Left cardiac atrium (tissue), 4 donors: ENCODE results near the gene NUDT8. TPM values are rescaled to one million over a fixed set of nuclear protein-coding genes. Genes with fewer than 3 reads are reported as not detected.
"Not testable (repeated sequence)": the region's sequence is repeated elsewhere in the genome, so short reads cannot be mapped to it uniquely, and the experiment has no call there.

Experiments used
- ATAC-seq, 2 donors: fragments of 200-7000 bp; cut with Tn5 transposase; one replicate each; pipeline ENCODE4 v1.9.1; 2020; ENCODE audit warnings: mild to moderate bottlenecking in 2 of 2, moderate library complexity in 2 of 2
- DNase-seq: peaks from one replicate; pipeline ENCODE4 v3.0.0-alpha.2; 2020
- intact Hi-C, 2 donors: fragments of 100-400 bp; cut with DNase I; formaldehyde crosslinking; loops; one replicate each; pipeline versions ENCODE4 v1.14.1 to v1.15.1; 2022 to 2023
- total RNA-seq, 2 donors: library from RNA; stranded (reverse); fragmentation: NEBNext Ultra II Directional; extraction: Animal tissue kit (Norgen Biotek cat#: 25700); gene quantifications; one replicate each; pipeline ENCODE4 v1.2.1, GENCODE V29; 2021
- donor health status: DM: no; HTN: yes; CAD: no.
- donor health status: DM: no; HTN: yes; CAD: no; lungs with severe emphysema.
- donor health status: DM: yes; HTN: yes; CAD: no.
- donor health status: Dilated cardiomyopathy.

NUDT8 gene
- total RNA-seq, 2 donors from 2014 or later = 60.1 to 61.7 TPM

- ATAC-seq (peak; percentile 33 to 58), DNase-seq (no peak)
These were observed 23.6 kb downstream of the NUDT8 start for GRCh38 chr11:67606093-67606491.

DNA sequence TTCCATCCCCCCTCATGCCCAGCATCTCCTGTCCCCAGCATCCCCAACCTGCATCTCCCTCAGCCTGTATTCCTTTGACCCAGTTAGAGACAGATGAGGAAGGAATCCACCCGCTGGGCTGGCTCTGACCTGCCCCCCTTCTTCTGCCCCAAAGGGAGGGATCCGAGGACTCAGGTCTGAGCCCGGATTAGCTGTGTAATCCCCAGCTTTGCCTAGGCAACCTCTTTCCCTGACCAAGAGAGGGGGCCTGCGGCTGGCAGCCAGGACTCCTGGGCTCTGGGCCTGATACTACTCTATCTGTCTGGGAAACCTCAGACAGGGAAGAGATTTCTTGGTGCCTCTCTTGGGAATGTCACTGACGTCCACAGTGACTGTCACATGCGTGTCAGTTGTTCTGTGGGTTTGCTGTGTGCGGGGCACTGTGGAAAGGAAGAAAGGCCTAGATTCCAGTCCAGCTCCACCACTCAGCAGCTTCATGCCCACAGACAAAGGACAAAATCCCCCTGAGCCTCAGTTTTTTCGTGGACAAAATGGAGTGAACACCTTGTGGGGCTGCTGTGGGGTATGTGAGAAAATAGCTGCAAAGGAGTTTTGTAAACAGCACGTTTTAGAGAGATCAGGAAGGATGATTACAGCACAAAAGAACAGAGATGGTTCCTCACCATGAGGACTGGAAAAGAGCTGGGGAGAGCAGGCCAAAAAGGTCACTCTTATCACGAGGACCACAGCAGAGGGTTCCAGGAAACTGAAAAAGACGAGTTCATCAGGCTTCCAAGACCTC lies 24.3 kb downstream of the NUDT8 start:
- intact Hi-C loops = no loop called here
- no peak for ATAC-seq
- DNase-seq = no peak

More at GRCh38 chr11:67606093-67606491, 23.6 kb downstream of the NUDT8 start:
- intact Hi-C loops = no loop called here

GRCh38 chr11:67604815-67605214 lies 24.9 kb downstream of the NUDT8 start:
- ATAC-seq (no peak), DNase-seq (no peak)
- intact Hi-C loops = no loop called here

- ATAC-seq, intact Hi-C loops, DNase-seq: not testable (repeated sequence)
These were observed 25.6 kb downstream of the NUDT8 start for GRCh38 chr11:67604119-67604518.

DNA sequence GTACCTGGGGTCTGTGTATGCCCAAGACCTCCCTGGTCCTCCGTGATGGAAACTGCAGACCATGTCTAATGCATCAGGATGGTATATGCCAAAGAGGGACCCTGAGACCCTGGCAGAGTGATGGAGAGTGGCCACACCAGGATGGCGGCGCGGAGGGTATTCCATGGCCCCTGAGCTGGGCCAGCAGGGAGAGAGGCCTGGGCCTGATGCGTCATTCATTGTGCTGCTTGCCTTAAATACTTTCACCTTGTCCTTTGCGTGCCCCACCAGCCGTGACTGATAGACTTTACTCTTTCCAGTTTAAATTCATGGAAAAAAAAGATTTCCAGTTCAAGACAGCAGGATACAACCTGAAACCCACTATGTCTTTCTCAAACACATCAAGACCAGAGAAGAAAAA lies 28.6 kb downstream of the NUDT8 start:
- intact Hi-C loops = no loop called here
- ATAC-seq = no peak
- DNase-seq = no peak

DNA sequence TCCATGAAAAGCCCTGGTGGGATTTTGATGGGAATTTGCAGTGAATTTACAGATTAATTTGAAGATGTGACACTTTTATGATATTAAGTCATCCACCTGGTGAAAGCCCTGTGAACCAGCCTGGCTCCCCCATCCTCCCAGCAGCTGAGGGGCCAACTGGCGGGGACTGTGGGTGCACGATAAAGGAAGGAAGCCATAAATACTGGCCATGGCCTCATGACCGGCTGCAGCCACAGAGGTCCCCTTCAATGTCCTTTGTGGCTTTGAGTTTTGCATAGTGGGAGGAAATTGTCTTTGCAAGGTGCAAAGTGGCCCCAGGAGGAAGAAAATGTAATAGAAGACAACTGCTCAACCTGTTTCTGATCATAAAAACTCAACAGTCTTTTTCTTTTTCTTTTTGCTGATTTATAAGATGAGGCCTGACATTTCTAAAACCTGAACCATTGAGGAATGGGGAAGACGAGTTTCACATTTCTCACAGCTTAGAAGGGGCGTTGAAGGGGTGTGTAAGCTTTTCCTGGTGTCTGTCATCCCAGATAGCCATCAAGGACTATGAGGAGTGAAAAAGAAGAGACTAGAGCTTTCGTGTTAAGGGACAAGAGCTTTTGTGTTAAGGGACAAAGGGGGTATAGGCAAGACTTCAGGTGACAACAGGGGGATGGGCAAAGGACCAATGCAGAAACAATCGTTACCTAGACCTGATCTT lies 29.3 kb downstream of the NUDT8 start:
- ATAC-seq (no peak), DNase-seq (no peak)
- intact Hi-C loops = no loop called here

GRCh38 chr11:67599149-67599548 lies 30.6 kb downstream of the NUDT8 start:
- DNase-seq (no peak), ATAC-seq (no peak)
- intact Hi-C loops = no loop called here

DNA sequence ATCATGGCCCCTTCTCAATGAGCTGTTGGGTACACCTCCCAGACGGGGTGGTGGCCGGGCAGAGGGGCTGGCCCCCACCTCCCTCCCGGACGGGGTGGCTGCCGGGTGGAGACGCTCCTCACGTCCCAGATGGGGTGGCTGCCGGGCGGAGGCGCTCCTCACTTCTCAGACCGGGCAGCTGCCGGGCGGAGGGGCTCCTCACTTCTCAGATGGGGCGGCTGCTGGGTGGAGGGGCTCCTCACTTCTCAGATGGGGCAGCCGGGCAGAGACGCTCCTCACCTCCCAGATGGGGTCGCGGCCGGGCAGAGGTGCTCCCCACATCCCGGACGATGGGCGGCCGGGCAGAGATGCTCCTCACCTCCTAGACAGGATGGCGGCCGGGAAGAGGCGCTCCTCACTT lies 31.8 kb downstream of the NUDT8 start:
- intact Hi-C loops, DNase-seq, ATAC-seq: not testable (repeated sequence)

GRCh38 chr11:67597458-67597857 lies 32.3 kb downstream of the NUDT8 start:
- ATAC-seq, intact Hi-C loops, DNase-seq: not testable (repeated sequence)

DNA sequence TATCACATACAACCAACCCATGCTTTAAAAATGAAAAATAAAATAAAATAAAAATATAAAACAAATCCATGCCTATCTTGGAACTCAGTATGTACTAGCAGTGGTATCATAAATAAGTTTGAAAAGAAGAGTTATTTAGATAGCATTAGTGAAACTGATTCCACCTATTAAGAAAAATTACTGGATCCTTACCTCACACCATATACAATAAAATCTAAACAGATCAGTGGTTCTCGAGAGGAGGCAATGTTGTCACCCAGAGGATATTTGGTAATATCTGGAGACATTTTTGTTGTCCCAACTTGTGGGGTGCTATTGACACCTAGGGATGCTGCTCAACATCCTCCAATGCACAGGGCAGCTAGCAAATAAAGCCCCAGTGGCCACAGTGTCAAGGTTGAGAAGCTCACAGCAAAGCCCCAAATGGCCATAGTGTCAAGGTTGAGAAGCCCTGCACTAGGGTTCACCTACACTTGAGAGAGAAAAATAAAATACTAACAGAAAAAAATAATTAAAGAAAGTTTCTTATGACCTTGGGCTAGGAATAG lies 32.9 kb downstream of the NUDT8 start:
- DNase-seq = no peak
- intact Hi-C loops = no loop called here

GRCh38 chr11:67594480-67594879 lies 35.3 kb downstream of the NUDT8 start:
- DNase-seq (no peak), ATAC-seq (no peak)
- intact Hi-C loops = no loop called here

More for the DNA sequence above, 32.9 kb downstream of the NUDT8 start:
- ATAC-seq = no peak

DNA sequence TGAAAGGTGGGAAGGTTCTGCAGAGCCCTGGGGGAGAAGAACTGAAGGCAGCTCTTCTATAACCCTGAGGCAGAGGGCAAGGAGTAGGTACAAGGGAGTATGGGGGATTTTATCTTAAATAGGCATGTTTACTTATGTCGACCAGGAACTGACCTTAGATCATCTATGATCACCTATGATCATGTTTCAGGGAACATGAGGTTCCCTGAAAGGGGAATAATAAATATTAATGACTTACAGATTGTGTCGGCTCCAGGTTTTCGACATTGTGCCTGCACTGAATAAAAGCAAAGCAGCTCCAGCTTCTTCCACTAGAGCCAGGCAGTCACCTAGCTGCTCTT lies 36.2 kb downstream of the NUDT8 start:
- intact Hi-C loops = no loop called here
- DNase-seq (no peak), ATAC-seq (no peak)

GRCh38 chr11:67592880-67593564 lies 36.7 kb downstream of the NUDT8 start:
- DNase-seq (no peak), ATAC-seq (no peak)
- intact Hi-C loops = no loop called here

DNA sequence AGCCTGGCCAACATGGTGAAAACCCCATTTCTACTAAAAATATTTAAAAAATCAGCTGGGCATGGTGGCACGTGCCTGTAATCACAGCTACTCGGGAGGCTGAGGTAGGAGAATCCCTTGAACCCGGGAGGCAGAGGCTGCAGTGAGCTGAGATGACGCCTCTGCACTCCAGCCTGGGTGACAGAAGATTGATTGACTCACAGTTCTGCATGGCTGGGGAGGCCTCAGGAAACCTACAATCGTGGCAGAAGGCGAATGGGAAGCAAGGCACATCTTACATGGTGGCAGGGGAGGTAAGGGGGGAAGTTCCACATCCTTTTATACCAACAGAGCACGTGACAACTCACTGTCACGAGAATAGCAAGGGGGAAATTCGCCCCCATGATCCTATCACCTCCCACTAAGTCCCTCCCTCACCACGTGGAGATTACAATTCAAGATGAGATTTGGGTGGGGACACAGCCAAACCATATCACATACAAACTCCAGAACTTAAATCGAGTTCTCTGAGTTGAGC lies 40.8 kb downstream of the NUDT8 start:
- DNase-seq, intact Hi-C loops, ATAC-seq: not testable (repeated sequence)

DNA sequence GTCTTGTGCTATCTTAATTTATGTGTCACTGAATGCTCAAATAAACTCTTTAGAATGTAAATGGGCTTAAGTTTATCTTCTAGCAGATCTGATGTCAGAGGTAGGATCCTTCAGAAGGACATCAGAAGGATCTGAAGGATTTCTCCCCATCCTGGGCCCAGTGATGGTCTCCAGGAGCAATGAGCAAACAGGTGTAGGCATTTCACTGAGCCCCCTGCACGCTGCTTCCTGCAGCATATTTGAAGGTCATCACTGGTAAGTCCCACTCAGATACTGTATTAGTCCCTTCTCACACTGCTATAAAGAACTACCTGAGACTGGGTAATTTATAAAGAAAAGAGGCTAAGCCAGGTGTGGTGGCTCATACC lies 41.6 kb downstream of the NUDT8 start:
- no peak for DNase-seq
- intact Hi-C loops = no loop called here
- ATAC-seq = no peak

- ATAC-seq (no peak), DNase-seq (no peak)
- intact Hi-C loops = no loop called here
These were observed 43.0 kb downstream of the NUDT8 start for GRCh38 chr11:67586568-67587250.

- intact Hi-C loops = no loop called here
- DNase-seq = no peak
- no peak for ATAC-seq
These were observed 43.8 kb downstream of the NUDT8 start for GRCh38 chr11:67585911-67586310.

GRCh38 chr11:67584881-67585873 lies 44.6 kb downstream of the NUDT8 start:
- intact Hi-C loops = no loop called here
- no peak for DNase-seq
- peak in 1 of 2 donors; percentile 1 for ATAC-seq
